ENCODE measurements around the gene LEMD1. TPM values are rescaled to one million over a fixed set of nuclear protein-coding genes. Genes with fewer than 3 reads are reported as not detected.
"Not testable (repeated sequence)": the region's sequence is repeated elsewhere in the genome, so short reads cannot be mapped to it uniquely, and the experiment has no call there.

Gene LEMD1
- total RNA-seq, 1 donor from 2014 or later: not detected

DNA sequence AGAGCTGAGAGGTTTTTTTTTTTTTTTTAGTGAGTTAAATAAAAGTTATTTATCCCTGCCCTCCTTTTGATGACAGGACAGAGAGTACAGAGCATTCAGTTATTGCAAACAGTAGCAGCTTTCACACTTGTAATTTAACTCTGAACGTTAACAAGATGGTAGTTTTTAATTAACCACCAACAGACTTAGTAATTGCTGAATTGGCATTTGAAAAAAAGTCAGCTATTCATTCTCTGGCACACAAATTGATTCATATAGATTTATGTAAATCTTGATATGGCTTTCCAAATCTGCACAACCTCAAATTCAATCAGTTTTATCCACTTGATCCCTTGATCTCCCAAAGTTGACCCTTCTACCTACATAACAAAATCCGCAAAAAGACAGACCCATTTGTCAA is 918 bp downstream of the LEMD1 start:
- Histone ChIP-seq H3K9me3 (no peaks in the 10 kb centered on the region), H3K36me3 (no peaks in the 10 kb centered on the region), H3K4me3 (no peak overlapping the region), H3K27me3 (no peaks in the 10 kb centered on the region), H3K4me1 (no peaks in the 10 kb centered on the region), H3K27ac (no peak overlapping the region)
- DNase-seq (ENCODE audit: low spot score in 2 of 2): no peak
- TF ChIP-seq, protein P1, sequence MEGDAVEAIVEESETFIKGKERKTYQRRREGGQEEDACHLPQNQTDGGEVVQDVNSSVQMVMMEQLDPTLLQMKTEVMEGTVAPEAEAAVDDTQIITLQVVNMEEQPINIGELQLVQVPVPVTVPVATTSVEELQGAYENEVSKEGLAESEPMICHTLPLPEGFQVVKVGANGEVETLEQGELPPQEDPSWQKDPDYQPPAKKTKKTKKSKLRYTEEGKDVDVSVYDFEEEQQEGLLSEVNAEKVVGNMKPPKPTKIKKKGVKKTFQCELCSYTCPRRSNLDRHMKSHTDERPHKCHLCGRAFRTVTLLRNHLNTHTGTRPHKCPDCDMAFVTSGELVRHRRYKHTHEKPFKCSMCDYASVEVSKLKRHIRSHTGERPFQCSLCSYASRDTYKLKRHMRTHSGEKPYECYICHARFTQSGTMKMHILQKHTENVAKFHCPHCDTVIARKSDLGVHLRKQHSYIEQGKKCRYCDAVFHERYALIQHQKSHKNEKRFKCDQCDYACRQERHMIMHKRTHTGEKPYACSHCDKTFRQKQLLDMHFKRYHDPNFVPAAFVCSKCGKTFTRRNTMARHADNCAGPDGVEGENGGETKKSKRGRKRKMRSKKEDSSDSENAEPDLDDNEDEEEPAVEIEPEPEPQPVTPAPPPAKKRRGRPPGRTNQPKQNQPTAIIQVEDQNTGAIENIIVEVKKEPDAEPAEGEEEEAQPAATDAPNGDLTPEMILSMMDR (IDR thresholded peaks at IDR 0.05): no peak
- intact Hi-C loops (cut with DNase I): no loop called here

DNA sequence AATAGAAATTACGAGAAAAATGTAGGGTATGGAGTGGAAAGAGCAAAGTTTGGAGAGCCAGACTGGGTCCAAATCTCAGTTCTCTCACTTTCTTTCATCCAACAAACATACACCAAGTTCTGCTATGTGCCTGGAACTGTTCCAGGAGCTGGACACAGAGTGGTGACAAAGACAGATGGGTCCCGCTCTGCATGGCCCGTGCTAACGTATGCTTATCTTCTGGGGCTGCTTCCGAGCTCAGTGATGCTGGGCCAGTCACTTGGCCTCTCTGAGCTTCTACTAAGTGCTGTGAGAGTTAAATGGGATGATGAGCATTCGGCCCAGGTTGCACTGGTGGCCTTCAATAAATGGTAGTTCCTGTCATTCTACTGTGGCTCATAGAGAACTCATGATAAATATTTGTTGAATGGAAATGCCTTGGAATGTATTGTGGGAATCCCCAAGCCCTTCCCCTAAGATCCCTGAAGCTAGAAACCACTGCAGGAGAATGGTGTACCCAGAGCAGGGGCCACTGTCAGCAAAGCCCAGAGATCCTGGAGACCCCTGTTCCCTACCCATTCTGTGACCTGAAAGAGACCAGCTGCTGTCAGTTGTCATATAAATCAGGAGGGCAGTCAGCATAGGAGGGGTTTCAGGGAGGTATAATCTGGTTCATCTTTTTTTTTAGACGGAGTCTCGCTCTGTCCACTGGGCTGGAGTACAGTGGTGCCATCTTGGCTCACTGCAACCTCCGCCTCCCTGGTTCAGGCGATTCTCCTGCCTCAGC is 3.8 kb downstream of the LEMD1 start:
- peak in 1 of 2 donors; percentile 21 for DNase-seq (ENCODE audit: low spot score in 2 of 2)
- Histone ChIP-seq H3K9me3 (no peaks in the 10 kb centered on the region), H3K27me3 (no peaks in the 10 kb centered on the region), H3K4me1 (no peaks in the 10 kb centered on the region), H3K27ac (no peak overlapping the region), H3K4me3 (no peak overlapping the region), H3K36me3 (no peaks in the 10 kb centered on the region)
- intact Hi-C loops (cut with DNase I): no loop called here
- TF ChIP-seq, protein P1 (IDR thresholded peaks at IDR 0.05): no peak

DNA sequence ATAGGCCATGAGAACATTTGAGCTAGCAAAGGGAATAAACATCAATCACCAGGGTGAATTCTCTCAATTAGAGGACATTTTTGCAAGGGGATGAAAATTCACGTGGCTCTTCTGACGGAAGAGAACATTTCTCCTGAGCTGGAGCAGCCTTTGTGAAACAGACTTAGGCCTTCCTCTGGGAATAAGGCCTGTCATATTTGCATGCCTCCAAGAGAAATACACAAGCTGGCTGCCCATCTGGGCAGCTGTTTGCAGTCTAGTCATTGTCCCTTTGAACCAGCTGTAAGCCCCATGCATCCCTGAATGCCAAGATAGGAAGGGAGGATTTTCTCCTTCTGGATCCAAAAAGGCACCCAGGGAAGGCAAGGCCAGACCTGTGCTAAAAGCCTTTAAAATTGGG is 5.5 kb downstream of the LEMD1 start:
- H3K36me3 ChIP-seq: no peaks in the 10 kb centered on the region
- no peak for DNase-seq (ENCODE audit: low spot score in 2 of 2)
- H3K4me3 ChIP-seq: no peak overlapping the region
- no peaks in the 10 kb centered on the region for H3K9me3 ChIP-seq
- no peaks in the 10 kb centered on the region for H3K27me3 ChIP-seq
- TF ChIP-seq, protein P1 (IDR thresholded peaks at IDR 0.05): no peak
- no peaks in the 10 kb centered on the region for H3K4me1 ChIP-seq
- intact Hi-C loops (cut with DNase I): no loop called here
- H3K27ac ChIP-seq: no peak overlapping the region

DNA sequence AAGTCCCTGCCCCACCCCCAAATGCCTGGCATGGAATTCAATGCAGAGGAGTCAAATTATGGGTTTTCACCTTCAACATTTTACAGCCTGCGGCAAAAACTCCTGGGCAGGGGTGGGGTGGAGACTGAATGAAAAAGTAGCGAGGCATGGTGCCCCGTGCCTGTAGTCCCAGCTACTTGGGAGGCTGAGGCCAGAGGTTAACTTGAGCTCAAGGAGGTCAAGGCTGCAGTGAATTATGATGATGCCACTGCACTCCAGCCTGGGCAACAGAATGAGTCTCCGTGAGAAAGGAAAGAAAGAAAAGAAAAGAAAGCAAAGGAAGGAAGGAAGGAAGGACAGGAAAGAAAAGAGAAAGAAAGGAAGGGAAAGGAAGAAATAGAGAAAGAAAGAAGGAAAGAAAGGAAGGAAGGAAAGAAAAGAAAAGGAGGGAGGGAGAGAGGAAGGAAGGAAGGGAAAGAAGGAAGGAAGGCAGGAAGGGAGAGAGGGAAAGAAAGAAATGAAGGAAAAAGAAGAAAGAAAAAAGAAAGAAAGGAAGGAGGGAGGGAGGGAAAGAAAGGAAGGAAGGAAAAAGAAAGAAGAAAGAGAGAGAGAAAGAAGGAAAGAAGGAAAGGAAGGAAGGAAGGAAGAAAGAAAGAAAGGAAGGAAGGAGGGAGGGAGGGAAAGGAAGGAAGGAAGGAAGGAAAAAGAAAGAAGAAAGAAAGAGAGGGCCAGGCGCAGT is 11.1 kb downstream of the LEMD1 start:
- no peak for DNase-seq (ENCODE audit: low spot score in 2 of 2)
- intact Hi-C loops (cut with DNase I): no loop called here
- no peak overlapping the region for H3K27ac ChIP-seq
- TF ChIP-seq, protein P1 (IDR thresholded peaks at IDR 0.05): no peak
- no peaks in the 10 kb centered on the region for H3K36me3 ChIP-seq
- no peaks in the 10 kb centered on the region for H3K27me3 ChIP-seq
- H3K9me3 ChIP-seq: no peaks in the 10 kb centered on the region
- no peaks in the 10 kb centered on the region for H3K4me1 ChIP-seq
- no peak overlapping the region for H3K4me3 ChIP-seq

DNA sequence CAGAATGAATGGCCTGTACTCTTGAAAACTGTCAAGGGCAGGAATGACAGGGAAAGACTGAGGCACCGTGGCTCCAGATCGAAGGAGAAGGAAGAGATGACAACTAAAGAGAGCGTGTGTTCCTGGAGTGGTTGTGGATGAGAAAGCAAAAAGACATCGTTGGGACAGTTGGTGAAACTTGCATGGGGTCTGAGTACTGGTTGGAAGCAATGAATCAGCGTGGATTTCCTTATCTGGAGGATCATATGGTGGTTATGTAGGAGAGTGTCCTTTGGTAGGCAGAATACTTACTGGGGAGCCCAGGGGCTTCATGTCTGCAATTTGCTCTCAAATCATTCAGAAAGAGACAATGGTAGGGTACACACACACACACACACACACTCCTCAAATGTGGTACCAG is 13.9 kb downstream of the LEMD1 start:
- Histone ChIP-seq H3K4me3 (no peak overlapping the region), H3K9me3 (no peaks in the 10 kb centered on the region), H3K27ac (no peak overlapping the region), H3K27me3 (no peaks in the 10 kb centered on the region), H3K36me3 (no peaks in the 10 kb centered on the region), H3K4me1 (no peaks in the 10 kb centered on the region)
- TF ChIP-seq, protein P1 (IDR thresholded peaks at IDR 0.05): no peak
- DNase-seq (ENCODE audit: low spot score in 2 of 2): no peak
- intact Hi-C loops (cut with DNase I): no loop called here

DNA sequence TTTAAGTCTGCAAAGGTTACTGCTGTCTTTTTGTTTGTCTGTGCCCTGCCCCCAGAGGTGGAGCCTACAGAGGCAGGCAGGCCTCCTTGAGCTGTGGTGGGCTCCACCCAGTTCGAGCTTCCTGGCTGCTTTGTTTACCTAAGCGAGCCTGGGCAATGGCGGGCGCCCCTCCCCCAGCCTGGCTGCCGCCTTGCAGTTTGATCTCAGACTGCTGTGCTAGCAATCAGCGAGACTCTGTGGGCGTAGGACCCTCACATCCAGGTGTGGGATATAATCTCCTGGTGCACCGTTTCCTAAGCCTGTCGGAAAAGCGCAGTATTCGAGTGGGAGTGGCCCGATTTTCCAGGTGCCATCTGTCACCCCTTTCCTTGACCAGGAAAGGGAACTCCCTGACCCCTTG is 15.6 kb downstream of the LEMD1 start:
- DNase-seq (ENCODE audit: low spot score in 2 of 2); H3K27ac ChIP-seq; H3K36me3 ChIP-seq; H3K9me3 ChIP-seq; H3K4me1 ChIP-seq; H3K4me3 ChIP-seq; intact Hi-C loops (cut with DNase I); H3K27me3 ChIP-seq: not testable (repeated sequence)

DNA sequence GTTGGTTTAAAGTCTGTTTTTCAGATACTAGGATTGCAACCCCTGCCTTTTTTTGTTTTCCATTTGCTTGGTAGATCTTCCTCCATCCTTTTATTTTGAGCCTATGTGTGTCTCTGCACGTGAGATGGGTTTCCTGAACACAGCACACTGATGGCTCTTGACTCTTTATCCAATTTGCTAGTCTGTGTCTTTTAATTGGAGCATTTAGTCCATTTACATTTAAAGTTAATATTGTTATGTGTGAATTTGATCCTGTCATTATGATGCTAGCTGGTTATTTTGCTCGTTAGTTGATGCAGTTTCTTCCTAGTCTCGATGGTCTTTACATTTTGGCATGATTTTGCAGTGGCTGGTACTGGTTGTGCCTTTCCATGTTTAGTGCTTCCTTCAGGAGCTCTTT is 17.4 kb downstream of the LEMD1 start:
- DNase-seq (ENCODE audit: low spot score in 2 of 2); H3K9me3 ChIP-seq; H3K36me3 ChIP-seq; H3K4me3 ChIP-seq; H3K27ac ChIP-seq; intact Hi-C loops (cut with DNase I); H3K4me1 ChIP-seq; H3K27me3 ChIP-seq: not testable (repeated sequence)
